Fibroblast of skin of abdomen (primary cell): ENCODE data around the gene ANKRA2. TPM values are rescaled to one million over a fixed set of nuclear protein-coding genes. Genes with fewer than 3 reads are reported as not detected.

Experiments used
- DNase-seq: peaks from one replicate; pipeline ENCODE4 v3.0.0-alpha.2; 2013
- polyA plus RNA-seq, 2 experiments: library from polyadenylated mRNA; unstranded; fragments of 120-200 nt; gene quantifications; one replicate each; pipeline ENCODE4 v1.2.1, GENCODE V29; 2013; ENCODE audit not compliant: insufficient read length in 2 of 2

The ANKRA2 gene, protein sequence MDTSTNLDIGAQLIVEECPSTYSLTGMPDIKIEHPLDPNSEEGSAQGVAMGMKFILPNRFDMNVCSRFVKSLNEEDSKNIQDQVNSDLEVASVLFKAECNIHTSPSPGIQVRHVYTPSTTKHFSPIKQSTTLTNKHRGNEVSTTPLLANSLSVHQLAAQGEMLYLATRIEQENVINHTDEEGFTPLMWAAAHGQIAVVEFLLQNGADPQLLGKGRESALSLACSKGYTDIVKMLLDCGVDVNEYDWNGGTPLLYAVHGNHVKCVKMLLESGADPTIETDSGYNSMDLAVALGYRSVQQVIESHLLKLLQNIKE
- polyA plus RNA-seq (2013, experiment 1 of 2; ENCODE audit: insufficient read length): 20.1 TPM
- polyA plus RNA-seq (2013, experiment 2 of 2; ENCODE audit: insufficient read length): 18.2 TPM

- peak; percentile 98 for DNase-seq
Measured at GRCh38 chr5:73565139-73565968, at the start of gene ANKRA2, which contains the start of gene UTP15. ANKRA2 (minus strand) TSS chr5:73565639; CDS start chr5:73562881, 2,758 bp downstream. UTP15 (plus strand) TSS chr5:73565743; CDS start chr5:73567345, 1,602 bp downstream.

- no peak for DNase-seq
Measured at GRCh38 chr5:73615085-73615484, 49.6 kb upstream of the ANKRA2 start.

- DNase-seq: no peak
Measured at GRCh38 chr5:73612799-73613198, 47.4 kb upstream of the ANKRA2 start.

DNA sequence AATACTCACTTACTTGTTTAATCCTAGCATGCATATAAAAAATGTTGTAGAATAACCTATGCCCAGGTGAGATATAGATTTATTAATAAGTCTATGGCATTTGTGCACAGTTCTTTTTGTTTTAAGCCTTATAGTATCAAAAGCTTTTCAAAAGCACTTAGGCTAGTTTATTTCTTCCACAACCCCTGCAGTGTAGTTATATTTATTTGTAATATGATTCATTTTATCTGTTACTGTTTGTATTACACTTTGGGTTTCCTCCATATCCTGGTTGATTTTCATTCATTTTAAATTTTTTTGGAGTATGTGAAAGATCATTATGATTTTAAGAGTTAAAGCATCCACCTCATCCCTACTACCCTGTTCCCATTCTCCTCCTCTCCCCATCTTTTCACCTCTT, 41.8 kb upstream of the ANKRA2 start:
- DNase-seq: no peak

DNA sequence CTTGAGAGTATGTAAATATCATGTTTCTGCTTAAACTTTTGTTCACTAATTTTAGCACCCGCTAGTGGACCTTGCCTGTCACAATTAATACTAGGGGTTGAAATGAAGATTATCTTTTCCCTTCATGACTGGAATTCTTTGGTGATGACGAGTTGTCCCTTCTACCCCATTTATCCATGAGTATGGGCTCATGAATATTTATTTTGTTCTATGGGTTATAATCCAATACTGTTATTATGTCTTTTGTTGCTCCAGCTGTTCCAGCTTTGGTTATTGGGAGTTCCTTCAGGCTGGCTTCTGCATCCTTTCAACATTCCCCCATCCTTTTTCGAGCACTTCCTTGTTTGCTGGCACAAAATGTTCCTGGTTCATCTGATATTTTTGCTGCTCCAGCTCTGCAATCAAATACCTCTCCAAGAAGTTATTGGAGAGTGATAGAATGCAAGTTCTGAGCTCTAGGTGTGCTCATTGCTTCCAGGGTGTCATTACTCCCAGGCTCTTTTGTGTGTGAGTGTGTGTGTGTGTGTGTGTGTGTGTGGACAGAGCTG, 40.8 kb upstream of the ANKRA2 start:
- DNase-seq: no peak

DNA sequence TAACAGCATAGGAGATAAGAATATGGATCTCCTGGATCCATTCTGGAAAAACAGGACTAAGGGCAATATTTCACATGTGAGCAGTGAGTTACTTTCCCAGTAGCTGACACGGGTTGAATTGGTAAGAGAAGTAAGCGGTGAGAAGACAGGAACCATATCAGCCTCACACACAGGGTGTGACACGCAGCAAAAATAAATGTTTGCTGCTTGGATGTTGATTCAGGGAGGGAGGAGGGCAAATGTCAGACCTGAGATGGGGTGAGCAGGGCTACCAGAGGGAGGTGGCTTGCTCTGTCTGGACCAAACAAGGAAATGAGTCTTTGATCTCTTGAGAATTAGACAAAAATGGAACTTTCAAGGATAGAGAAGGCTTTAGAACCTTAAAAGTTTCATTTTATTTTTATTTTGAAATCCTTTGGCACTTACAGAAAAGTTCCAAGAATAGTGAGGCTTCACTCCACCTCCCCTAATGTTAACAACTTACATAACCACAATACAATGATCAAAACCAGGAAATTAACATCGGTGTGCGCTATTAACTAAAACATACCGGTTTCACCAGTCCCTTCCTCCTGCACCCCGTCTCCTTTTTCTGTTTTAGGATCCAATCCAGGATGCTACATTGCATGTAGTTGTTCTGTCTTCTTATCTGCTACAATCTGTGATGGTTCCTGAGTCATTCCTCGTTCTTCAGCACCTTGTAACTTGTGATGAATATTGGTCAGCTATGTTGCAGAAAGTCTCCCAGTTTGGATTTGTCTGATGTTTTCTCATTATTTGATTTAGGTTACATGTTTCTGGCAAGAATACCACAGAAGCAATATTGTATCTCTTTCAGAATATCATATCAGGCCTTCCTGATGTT, 40.0 kb upstream of the ANKRA2 start:
- DNase-seq: no peak

DNA sequence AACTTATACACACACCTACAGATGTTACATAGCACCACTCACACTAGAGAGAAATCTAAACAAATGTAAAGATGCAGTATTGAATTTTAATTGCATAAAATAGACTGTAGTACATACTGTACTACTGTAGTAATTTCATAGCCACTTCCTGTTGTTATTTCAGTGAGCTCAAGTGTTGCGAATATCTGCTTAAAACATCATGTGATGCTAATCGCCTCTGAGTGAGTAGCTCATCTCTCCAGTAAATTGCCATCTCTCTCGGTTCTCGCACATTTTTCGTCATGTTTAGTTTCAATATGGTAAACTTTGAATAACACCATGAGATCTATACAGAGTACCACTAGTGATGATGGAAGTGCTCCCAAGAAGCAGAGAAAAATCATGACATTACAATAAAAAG, 38.6 kb upstream of the ANKRA2 start:
- no peak for DNase-seq

DNA sequence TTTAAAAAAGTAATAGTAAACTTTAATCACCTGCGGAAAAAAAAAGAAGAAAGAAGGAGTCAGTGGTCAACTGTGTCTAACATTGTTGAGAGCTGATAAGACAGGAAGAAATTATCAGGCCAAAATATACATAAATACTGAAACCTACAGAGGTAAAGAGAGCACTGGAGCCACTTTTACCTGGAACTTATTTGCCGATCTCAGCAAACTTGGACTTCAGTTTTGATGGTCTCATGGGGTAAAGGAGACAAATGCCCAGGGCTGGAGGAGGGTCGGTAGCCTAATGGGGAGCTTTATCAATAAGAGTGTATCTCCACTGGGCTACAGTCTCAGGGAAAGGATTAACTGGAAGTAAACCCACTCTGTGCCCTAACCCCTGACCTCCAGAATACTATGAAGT, 33.9 kb upstream of the ANKRA2 start:
- DNase-seq: no peak

DNA sequence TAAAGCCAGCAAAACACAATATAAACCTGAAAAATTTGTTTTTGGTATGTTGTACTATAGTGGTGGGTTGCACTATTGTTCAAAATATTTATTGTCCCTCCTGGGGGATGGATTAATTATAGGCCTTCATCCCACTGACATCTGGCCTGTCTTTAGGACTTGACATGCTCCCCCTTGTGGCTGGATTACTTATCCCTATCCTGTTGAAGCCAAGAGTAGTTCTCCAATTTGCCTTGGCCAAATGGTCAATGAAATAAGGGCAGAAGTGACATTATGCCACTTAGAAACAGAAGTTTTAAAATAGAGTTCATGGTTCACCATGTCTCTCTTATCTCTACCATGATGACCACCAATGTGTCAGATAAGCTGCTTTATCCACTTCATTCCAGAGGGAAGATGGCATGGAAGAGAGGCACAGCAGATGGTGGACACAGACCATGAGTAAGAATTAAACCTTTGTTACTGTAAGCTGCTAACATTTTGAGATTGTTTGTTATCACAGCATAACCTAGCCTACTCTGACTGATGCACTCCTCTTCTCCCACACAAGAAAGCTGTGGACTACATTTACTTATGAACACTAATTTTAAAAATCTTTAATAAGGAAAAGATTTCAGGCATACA, 31.4 kb upstream of the ANKRA2 start:
- DNase-seq: no peak

DNA sequence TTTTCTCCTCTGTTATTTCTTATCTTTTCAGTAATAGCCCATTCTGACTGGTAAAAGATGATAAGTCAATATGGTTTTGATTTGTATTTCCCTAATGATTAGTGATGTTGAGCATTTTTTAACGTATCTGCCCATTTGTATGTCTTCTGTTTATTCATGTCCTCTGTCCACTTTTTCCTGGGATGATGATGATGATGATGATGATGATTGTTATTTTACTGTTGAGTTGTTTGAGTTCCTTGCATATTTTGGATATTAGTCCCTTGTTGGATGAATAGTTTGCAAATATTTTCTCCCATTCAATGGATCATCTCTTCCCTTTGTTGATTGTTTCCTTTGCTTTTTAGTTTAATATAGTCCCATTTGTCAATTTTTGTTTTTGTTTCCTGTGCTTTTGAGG, 27.1 kb upstream of the ANKRA2 start:
- peak; percentile 57 for DNase-seq

GRCh38 chr5:73591698-73592501, 26.5 kb upstream of the ANKRA2 start:
- peak; percentile 72 for DNase-seq

GRCh38 chr5:73591102-73591695, 25.8 kb upstream of the ANKRA2 start:
- DNase-seq: peak; percentile 81

DNA sequence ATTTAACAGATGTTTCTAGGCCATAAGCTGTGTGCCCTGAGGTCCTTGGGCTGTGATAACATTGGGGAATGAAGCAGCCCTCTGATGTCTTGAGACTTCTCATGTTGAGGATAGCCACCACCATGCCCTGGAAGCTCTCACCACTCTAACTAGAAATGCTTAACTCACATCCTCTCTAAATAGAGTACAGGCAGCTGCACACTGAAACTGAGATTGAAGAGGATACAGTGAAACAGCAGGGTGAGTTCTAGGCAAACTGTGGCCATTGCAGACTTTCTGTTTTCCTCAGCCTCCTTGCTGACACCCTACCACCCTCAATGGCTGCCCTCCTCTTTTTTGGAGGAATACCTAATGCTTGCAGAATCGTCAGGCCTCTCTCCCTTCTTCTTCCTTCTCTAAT, 22.5 kb upstream of the ANKRA2 start:
- no peak for DNase-seq

GRCh38 chr5:73582285-73583145, 17.1 kb upstream of the ANKRA2 start:
- no peak for DNase-seq

- DNase-seq: no peak
Measured at GRCh38 chr5:73565969-73566547, 619 bp upstream of the ANKRA2 start.

DNA sequence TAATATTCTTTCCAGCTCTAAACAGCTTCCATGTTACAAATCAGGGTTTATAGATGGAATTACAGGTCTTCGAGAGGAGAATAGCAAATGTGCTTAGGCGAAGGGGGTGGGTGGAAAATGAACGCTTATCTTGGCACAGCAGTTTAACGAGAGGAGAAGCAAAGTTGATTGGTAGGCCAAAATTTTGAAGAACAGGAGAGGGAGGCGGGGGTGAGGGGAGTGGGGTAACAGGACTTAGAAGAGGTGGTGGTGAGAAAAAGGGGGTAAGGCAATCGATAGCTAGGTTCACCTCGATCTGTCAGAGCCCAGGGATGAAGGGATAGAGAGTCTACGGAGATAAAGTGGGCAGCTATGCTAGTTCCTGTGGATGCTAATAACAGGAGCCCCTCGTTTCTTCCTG, 764 bp downstream of the ANKRA2 start:
- DNase-seq: no peak

- DNase-seq: no peak
Measured at GRCh38 chr5:73564018-73564417, 1.4 kb downstream of the ANKRA2 start.

DNA sequence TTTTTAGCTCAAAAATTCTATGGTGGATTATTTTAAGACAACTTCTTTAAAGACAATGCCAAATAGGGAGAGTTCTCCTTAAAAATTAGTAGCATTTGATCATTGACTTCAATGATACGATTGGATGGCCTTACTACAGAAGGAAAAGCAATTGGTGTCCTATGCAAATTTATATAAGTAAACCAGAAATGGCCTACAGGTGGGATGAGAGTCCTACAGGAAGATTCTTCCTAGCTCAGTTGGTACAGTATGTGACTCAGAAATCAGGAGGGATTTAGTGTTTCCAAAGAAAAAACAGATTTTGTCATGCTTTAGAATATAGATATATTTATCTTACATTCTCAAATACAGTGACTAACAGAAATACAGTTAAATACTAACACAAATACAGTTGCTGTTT, 6.5 kb downstream of the ANKRA2 start:
- no peak for DNase-seq

DNA sequence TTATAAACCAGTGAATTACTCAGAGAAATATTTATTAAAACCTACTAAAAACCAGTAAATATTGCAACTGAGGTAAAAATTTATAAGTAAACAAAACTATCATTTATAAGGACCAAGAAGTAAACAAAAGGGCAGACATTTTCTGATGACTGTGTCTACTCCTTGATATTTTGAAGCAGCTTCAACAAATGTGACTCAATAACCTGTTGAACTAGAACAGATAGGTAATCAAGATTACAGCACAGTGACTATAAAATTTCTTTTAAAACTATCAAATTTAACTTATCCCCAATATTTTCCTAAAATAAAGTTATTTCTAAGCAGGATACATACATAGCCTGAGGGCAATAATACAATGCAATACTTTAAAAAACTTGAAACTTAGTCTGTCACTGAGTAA, 12.8 kb downstream of the ANKRA2 start:
- no peak for DNase-seq
